Stimulated activated CD4-positive, alpha-beta T cell treated with anti-CD3 and anti-CD28 coated beads, Interleukin-15, amount 100 ng/mL, for 1 hour (primary cell): ENCODE data around the gene CTTNBP2NL.
"Not testable (repeated sequence)": the region's sequence is repeated elsewhere in the genome, so short reads cannot be mapped to it uniquely, and the experiment has no call there.

Experiments
- DNase-seq, 2 donors: peaks; one replicate each; pipeline ENCODE4 v3.0.0-alpha.2; 2020; ENCODE audit warnings: low read depth in 1 of 2, low spot score in 1 of 2

The CTTNBP2NL gene

GRCh38 chr1:112386024-112386723 is 9.8 kb upstream of the CTTNBP2NL start:
- DNase-seq: no peak

GRCh38 chr1:112386731-112387346 is 9.2 kb upstream of the CTTNBP2NL start:
- DNase-seq: no peak

- DNase-seq: no peak
Measured at GRCh38 chr1:112387807-112388206, 8.2 kb upstream of the CTTNBP2NL start.

GRCh38 chr1:112388436-112388835 is 7.6 kb upstream of the CTTNBP2NL start:
- DNase-seq: no peak

DNA sequence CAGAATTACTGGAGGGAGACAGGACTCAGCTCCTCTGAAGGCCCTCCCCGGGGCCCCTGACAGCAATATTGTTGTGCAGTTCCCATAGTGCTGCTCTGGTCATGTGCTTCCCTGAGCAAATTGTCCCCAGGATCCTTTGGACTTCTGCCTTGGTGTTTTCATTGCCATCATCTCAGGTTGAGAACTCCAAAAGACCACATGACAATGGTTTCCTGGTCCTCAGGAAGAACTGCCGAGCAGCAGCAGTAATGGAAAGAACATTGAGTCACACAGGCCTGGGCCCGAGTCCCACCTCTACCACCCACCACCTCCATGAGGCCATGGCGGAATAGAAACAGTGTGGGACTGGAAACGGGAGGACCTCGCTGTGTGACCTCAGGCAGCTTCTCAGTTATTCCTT is 6.3 kb upstream of the CTTNBP2NL start:
- DNase-seq: no peak

DNA sequence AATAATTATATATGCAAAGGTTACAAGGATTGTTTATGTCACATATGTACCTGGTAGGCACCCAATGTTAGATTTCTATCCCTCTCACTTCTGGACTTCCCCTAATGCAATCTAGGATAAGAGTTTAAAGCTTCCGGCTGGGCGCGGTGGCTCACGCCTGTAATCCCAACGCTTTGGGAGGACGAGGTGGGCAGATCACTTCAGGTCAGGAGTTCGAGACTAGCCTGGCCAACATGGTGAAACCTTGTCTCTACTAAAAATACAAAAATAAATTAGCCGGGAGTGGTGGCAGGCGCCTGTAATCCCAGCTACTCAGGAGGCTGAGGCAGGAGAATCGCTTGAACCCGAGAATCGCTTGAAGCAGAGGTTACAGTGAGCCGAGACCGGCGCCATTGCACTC is 5.7 kb upstream of the CTTNBP2NL start:
- not testable (repeated sequence) for DNase-seq

DNA sequence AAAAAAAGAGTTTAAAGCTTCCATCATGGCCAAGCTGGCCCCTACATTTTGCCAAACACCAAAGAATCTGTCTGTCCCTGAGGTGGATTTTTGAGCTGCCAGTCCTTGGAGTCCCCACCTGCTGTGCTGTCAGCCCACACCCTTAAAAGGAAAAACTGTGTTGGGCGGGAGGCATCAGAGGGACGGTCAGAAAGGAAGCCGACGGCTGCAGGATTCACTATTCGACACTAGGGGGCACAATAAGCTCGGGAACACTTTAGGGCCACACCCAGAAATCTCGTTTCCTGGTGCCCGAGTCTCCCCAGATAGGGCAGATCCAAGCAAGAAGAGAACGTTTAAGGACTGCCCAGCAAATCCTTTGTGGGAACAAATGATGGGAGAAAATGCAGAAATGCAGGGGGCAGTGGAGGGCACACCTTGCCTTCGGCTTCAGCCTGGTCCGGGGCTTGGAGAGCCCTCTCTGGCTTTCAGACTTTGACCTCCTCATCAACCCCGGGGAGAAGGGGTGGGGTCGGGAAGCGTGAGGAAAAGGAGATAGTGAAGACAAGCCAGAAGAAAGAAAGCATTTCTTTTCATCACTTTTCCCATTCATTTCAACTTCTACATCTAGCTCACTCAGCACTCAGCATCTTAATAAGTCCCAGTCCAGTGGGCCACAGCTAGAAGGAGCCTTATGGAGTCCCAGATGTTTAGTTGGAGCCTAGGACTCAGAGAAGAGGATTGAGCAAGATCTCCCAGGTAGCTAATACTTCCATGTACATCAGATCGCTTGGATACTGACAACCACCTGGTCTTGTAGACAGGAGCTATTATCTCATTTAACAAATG is 5.0 kb upstream of the CTTNBP2NL start:
- DNase-seq: peak; percentile 50 to 57

DNA sequence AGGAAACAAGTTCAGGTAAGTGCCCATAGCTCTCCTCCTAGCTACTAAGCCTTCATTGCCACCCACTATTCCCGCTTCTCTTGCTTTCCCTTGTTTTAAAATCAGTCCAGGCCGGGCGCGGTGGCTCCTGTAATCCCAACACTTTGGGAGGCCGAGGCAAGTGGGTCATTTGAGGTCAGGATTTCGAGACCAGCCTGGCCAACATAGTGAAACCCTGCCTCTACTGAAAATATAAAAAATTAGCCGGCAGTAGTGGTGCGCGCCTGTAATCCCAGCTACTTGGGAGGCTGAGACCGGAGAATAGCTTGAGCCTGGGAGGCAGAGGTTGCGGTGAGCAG is 4.4 kb upstream of the CTTNBP2NL start:
- no peak for DNase-seq

GRCh38 chr1:112393631-112393974 is 2.4 kb upstream of the CTTNBP2NL start:
- no peak for DNase-seq

DNA sequence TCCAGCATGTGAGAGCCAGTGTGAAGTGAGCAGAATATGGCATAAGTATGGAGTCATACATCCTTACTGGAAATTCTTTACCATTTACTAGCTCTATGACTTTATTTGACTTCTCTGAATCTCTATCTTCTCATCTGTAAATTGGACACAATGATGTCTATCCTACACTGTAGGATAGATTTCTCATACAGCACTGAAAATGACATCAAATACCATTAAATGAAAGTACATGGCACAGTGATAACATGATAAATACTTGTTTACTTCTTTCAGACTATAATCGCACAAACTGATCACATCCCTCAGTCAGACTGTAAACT is 1.3 kb upstream of the CTTNBP2NL start:
- no peak for DNase-seq

GRCh38 chr1:112395256-112395820 is 676 bp upstream of the CTTNBP2NL start:
- no peak for DNase-seq

GRCh38 chr1:112396653-112397471 is 848 bp downstream of the CTTNBP2NL start:
- no peak for DNase-seq

DNA sequence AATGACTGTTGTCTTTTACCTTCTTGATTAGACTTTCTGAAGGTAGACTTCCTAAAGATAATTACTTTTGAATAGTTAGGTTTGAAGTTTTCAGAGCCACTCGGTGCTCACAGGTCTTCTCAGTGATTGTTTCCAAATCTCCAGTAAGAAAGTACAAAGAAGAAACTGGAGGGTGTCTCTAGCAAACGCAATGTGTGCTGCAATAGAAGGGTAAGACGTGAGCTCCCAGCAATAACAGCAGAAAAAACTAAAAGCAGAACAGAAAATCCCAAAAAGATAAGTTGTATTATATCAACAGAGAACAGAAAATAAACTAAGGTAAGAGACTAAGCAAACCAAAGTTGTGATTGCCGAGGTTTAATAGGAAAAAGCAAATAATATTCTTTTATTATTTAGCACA is 1.8 kb downstream of the CTTNBP2NL start:
- DNase-seq: no peak

GRCh38 chr1:112399456-112399855 is 3.4 kb downstream of the CTTNBP2NL start:
- DNase-seq: no peak

DNA sequence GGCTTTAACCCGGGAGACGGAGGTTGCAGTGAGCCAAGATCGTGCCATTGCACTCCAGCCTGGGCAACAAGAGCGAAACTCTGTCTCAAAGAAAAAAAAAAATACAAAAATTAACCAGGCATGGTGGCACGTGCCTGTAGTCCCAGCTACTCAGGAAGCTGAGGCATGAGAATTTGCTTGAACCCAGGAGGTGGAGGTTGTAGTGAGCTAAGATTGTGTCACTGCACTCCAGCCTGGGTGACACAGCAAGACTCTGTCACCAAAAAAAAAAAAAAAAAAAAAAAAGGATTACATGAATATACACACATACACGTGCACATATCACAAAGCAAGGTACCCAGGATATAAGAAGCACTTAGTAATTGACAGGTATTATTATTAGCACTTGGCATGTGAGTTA is 4.7 kb downstream of the CTTNBP2NL start:
- not testable (repeated sequence) for DNase-seq

DNA sequence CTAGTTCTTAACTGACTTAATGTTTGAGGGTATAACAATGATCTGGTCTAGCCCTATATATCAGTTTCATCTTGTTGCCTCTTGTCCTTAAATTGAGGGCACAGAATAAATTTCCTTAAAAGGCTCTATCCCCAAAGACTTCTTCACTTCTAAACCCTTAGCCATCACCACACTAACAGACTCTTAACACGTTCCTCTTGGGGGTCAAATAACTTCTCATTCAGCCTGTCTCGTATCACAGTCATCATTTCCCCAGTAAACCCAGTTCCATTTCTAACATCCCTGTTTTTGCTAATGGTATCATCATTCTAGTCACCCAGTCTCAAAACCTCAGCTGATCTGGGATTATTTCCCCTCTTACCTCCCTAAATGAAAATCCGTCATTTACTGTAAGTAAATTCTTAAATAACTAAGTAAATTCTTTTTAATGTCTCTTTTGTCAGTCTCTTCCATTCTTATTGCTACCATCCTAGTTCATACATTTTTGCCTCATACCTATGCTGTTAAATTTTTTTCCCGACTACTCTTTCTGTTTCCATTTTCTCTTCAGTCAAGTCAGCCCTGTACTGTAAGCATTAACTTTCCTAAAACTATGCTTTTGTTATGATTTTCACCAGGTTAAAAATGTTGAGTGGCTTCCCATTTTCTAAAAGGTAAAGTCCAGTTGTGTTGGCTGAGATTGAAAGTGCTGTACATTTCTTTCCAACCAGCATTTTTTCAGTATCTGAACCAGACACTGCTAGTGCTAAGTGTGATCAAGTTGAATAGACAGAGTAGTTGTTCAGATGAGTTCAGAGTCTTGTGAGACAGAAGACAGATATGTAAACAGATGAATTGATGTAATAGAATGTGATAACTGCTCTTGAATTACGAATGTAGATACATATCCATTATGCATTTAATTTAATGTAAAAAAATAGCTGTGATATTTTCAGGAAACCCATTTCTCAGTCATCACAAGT is 6.9 kb downstream of the CTTNBP2NL start:
- no peak for DNase-seq

- no peak for DNase-seq
Measured at GRCh38 chr1:112406771-112407170, 10.8 kb downstream of the CTTNBP2NL start.

DNA sequence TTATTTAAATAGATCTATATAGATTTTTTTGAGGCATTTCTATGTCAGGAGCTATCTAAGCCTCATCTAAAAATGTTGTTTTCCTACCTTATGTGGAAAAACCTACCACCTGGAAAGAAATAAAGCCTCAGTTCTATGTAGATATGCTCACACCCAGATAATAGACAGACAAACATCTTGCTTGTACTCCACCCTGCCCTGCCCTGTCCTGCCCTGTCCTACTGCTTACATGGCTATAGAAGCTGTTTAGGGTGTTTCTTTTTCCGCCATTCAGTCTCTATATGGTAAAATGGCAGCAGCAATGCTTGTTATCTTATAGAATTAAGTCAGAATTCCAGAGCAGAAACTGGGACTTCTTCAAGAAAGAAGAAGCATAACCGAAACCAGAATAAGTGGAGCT is 13.4 kb downstream of the CTTNBP2NL start:
- no peak for DNase-seq

- DNase-seq: no peak
Measured at GRCh38 chr1:112410673-112411072, 14.7 kb downstream of the CTTNBP2NL start.

DNA sequence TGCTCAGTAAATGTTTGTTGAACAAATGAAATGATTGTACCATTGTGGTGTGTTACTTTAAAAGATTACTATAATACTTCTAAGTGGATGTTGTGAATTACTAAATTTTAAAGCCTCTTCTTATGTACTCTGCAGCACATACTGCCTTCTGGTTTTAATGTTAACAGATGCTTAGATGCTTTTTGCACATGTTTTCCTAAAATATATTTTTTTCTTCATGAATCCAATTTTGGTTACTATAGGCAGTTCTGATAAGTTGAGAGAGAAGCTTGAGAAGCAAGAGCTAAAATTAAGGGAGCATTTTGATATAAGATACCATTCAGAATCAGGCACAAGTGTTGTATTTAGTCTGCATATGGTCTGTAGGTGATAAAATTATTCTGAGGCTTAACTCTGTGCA is 21.3 kb downstream of the CTTNBP2NL start:
- DNase-seq: no peak
